ENCODE results near the gene SERF2.
"Not testable (repeated sequence)": the region's sequence is repeated elsewhere in the genome, so short reads cannot be mapped to it uniquely, and the experiment has no call there.

SERF2 gene

GRCh38 chr15:43821505-43821904 lies 29.4 kb downstream of the SERF2 start:
- no peak for TF ChIP-seq SNAI2 (CRISPR knock-in tag; IDR thresholded peaks at IDR 0.05)
- TF ChIP-seq ARNTL (CRISPR knock-in tag; IDR thresholded peaks at IDR 0.05; ENCODE audit: borderline replicate concordance, low read depth) = no peak
- no peak for TF ChIP-seq ISL1 (CRISPR knock-in tag; IDR thresholded peaks at IDR 0.05)
- no peak for TF ChIP-seq OSR1 (CRISPR knock-in tag; IDR thresholded peaks at IDR 0.05)
- no peak for TF ChIP-seq TSHZ2 (CRISPR knock-in tag; IDR thresholded peaks at IDR 0.05)
- TF ChIP-seq GLIS3 (CRISPR knock-in tag; IDR thresholded peaks at IDR 0.05) = no peak
- no peak for TF ChIP-seq POU6F1 (CRISPR knock-in tag; IDR thresholded peaks at IDR 0.05; ENCODE audit: borderline replicate concordance, low read depth)
- TF ChIP-seq ESRRG (CRISPR knock-in tag; IDR thresholded peaks at IDR 0.05) = no peak
- TF ChIP-seq TOX (CRISPR knock-in tag; IDR thresholded peaks at IDR 0.05; ENCODE audit: borderline replicate concordance) = no peak
- no peak for TF ChIP-seq ZNF70 (CRISPR knock-in tag; IDR thresholded peaks at IDR 0.05)
- TF ChIP-seq CREB5 (CRISPR knock-in tag; IDR thresholded peaks at IDR 0.05; ENCODE audit: low read depth) = no peak
- no peak for TF ChIP-seq ZFP30 (CRISPR knock-in tag; IDR thresholded peaks at IDR 0.05)
- no peak for TF ChIP-seq CSRNP3 (CRISPR knock-in tag; IDR thresholded peaks at IDR 0.05)
- TF ChIP-seq ZC3H10 (CRISPR knock-in tag; IDR thresholded peaks at IDR 0.05) = no peak
- no peak for ATAC-seq

GRCh38 chr15:43824302-43825246 lies 32.5 kb downstream of the SERF2 start, which contains the start of gene MFAP1:
Gene MFAP1, minus strand, starts transcription at chr15:43824690. Its CDS starts 121 bp downstream, at chr15:43824569.
- peak; percentile 88 for ATAC-seq

GRCh38 chr15:43825305-43825704 lies 33.2 kb downstream of the SERF2 start:
- ATAC-seq = not testable (repeated sequence)

More at GRCh38 chr15:43824302-43825246, 32.5 kb downstream of the SERF2 start, which contains the start of gene MFAP1:
- TF ChIP-seq ZNF565 (CRISPR knock-in tag; conservative IDR thresholded peaks at IDR 0.05; ENCODE audit: low read depth) (no peak), RARB (CRISPR knock-in tag; IDR thresholded peaks at IDR 0.05) (no peak), SNAI2 (CRISPR knock-in tag; IDR thresholded peaks at IDR 0.05) (no peak), GLIS3 (CRISPR knock-in tag; IDR thresholded peaks at IDR 0.05) (no peak), TSHZ2 (CRISPR knock-in tag; IDR thresholded peaks at IDR 0.05) (no peak), ZFP30 (CRISPR knock-in tag; IDR thresholded peaks at IDR 0.05) (no peak), POU6F1 (CRISPR knock-in tag; IDR thresholded peaks at IDR 0.05; ENCODE audit: borderline replicate concordance, low read depth) (no peak)
